Left ventricle myocardium superior (tissue), 1 donor: ENCODE measurements around the gene ANKS1A. TPM values are rescaled to one million over a fixed set of nuclear protein-coding genes. Genes with fewer than 3 reads are reported as not detected.

Experiments
- ATAC-seq: fragments of 200-7000 bp; cut with Tn5 transposase; one replicate; pipeline ENCODE4 v1.9.1; 2020; ENCODE audit warnings: mild to moderate bottlenecking, moderate library complexity
- DNase-seq: peaks from one replicate; pipeline ENCODE4 v3.0.0-alpha.2; 2020
- intact Hi-C: fragments of 100-400 bp; cut with micrococcal nuclease; formaldehyde crosslinking; loops from one replicate; pipeline ENCODE4 v1.11.0; 2022
- total RNA-seq: library from RNA; stranded (reverse); fragmentation: NEBNext Ultra II Directional; extraction: Animal tissue kit (Norgen Biotek cat#: 25700); gene quantifications from one replicate; pipeline ENCODE4 v1.2.1, GENCODE V29; 2021
- donor health status: DM: no; HTN: yes; CAD: no; lungs with severe emphysema.

Gene ANKS1A
- total RNA-seq, 1 donor from 2014 or later: 29.1 TPM

GRCh38 chr6:34949636-34950035 lies 60.6 kb downstream of the ANKS1A start:
- no peak for DNase-seq
- no peak for ATAC-seq
- intact Hi-C loops: no loop called here

- DNase-seq: no peak
- ATAC-seq: no peak
- intact Hi-C loops: no loop called here
These were observed 61.8 kb downstream of the ANKS1A start for GRCh38 chr6:34950849-34951248.

- DNase-seq: no peak
- ATAC-seq: no peak
- intact Hi-C loops: no loop called here
These were observed 62.7 kb downstream of the ANKS1A start for GRCh38 chr6:34951731-34952130.

DNA sequence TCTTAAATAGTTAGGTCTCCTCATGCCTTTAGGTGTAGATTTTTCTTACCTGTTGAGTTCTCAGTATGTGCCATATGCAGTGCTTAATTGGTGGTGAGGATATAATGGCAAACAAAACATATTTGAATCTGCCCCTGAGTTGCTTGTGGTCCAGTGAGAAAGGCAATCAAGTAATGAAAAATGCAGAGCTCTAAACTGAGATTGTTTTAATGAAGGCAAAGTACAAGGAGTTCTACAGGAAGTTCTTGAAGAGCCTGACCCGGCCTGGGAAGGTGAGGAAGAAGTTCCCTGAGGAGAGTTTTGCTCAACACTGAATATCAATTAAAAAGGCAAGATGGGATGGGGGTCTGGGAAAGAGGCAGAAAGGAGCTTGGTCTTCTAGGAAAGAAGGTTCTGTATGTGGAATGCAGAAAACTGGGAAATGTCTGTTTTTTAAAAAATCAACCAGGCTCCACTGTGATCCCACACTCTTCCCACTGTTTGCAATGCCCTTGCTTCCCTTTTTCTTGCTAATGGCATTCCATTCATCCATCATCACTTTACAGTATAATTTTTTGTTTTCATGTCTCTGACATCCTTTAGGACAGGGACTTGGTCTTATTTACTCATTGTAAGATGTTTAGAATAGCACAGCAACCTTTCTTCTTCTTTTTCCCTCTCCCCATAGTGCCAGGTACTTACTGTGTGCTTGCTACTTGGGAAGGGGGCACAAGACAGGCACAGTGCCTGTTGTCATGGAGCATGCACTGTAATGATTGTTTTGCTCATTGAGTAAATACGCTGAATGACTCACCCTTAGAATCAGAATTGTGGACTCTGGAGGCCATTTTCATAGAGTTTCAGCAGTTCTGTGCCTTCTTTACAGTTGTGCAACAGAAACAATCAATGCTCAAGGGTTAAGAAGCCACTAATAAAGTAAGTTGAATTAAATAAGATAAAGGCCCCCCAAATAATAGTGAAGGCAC lies 64.3 kb downstream of the ANKS1A start:
- intact Hi-C loops: no loop called here
- peak; percentile 41 for ATAC-seq

DNA sequence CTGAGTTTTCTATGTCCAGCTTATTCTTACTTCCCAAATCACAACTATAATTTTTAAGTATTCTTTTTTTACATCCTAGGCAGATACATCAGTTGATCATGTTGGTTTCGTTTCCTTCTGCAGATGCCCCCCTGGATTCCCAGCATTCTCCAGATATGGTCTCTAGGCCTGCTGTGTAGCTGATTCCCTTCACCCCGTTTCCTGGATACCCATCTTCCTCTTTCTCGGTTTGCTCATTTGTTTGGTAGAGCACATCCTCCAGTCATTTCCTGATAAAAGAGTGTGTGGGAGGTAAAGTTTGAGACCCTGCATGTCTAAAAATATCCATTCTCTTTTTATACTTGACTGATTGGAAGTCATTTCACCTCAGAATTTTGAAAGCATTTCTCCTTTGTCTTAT lies 66.4 kb downstream of the ANKS1A start:
- ATAC-seq: peak; percentile 30

More for the DNA sequence above, 64.3 kb downstream of the ANKS1A start:
- DNase-seq: no peak

DNA sequence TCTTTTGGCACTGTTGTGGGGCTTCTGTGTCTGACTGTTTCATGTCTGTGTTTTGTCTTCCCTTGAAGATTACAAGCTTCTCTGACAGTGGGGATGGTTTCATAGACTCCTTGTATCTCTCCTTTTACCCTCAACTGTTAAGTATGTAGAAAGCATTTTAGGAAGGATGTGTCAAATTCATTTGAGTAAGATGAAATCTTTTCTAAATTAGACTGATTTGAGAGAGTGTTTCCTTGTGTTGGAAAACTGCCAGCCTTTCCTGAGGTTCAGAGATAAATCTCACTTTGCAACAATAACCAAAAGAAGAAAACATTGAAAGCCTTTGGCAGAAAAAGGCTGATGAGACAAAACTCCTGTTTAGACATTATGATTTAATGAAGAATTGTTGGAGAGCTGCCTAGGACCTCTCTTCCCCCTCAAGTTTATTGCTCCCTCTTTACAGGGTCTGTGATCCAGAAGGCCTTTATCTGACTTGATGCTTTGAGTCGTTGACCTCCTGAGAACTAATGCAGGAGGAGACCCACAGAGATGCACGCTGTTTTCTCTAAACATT lies 68.3 kb downstream of the ANKS1A start:
- ATAC-seq: peak; percentile 36
- intact Hi-C loops: no loop called here

More for the DNA sequence above, 66.4 kb downstream of the ANKS1A start:
- DNase-seq: no peak
- intact Hi-C loops: no loop called here

GRCh38 chr6:34958734-34959133 lies 69.7 kb downstream of the ANKS1A start:
- ATAC-seq (peak; percentile 64), DNase-seq (no peak)
- intact Hi-C loops: no loop called here

More for the DNA sequence above, 68.3 kb downstream of the ANKS1A start:
- no peak for DNase-seq

DNA sequence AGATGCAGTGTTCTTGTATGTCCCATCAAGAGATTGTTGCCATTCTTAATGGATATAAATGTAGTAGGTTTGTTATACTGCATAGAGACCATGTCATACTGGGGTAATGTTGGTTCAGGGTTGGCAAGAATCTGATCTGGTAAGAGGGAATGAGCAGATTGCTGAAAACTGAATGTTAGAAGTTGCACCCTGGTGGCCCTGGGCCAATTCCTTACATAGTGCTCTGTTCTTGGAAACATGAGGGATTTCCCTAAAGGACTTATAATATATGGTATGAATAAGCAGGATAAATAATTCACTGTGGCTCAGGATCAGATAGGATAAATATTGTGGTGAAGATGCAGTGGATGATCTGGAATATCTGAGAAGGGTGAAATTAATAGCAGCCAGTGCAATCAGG lies 70.2 kb downstream of the ANKS1A start:
- no peak for ATAC-seq
- intact Hi-C loops: no loop called here

GRCh38 chr6:34961082-34961481 lies 72.0 kb downstream of the ANKS1A start:
- DNase-seq (no peak), ATAC-seq (peak; percentile 27)
- intact Hi-C loops: loop anchor here (10.0 kb wide), 1 partner anchor 66 kb away; no protein-coding TSS in a partner anchor

More for the DNA sequence above, 70.2 kb downstream of the ANKS1A start:
- no peak for DNase-seq

DNA sequence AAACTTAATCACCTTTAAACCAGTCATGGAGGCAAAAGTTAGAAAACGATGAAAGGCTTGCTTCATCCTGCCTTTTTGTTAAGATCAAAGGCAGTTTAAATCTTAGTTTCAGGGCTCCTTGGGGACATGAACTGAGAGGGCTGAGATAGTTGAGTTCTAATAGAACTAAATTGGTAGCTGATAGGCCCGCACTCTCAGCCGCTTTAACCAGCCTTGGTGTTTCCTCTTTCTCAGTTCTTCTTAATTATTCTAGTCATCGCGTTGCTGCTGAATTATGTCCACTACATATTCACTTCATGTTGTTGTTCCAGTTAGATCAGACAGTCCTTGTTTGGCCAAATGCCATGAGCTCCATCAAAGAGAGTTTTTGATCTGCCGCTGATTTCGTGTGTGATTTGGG lies 72.5 kb downstream of the ANKS1A start:
- intact Hi-C loops: loop anchor here (10.0 kb wide), 1 partner anchor 67 kb away; no protein-coding TSS in a partner anchor
- ATAC-seq (no peak), DNase-seq (no peak)

GRCh38 chr6:34964564-34964963 lies 75.5 kb downstream of the ANKS1A start:
- intact Hi-C loops: loop anchor here (10.0 kb wide), 1 partner anchor 70 kb away; no protein-coding TSS in a partner anchor
- DNase-seq: no peak
- ATAC-seq: peak; percentile 70

DNA sequence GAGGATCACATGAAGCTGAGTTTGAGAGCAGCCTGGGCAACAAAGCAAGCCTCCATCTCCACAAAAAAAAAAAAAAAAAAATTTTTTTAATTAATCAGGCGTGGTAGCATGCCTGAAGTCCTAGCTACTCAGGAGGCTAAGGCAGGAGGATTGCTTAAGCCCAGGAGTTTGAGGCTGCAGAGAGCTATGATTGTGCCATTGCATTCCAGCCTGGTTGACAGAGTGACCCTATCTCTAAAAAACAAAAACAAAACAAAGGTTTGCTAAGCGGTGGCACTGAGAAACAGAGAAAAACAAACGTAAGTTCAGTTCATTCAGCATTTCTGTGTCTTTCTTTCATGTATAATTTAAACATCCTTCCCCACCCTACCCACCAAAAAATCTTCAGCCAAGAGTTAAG lies 78.4 kb downstream of the ANKS1A start:
- intact Hi-C loops: loop anchor here (10.0 kb wide), 1 partner anchor 73 kb away; no protein-coding TSS in a partner anchor
- no peak for ATAC-seq
- no peak for DNase-seq

GRCh38 chr6:34969662-34970265 lies 80.7 kb downstream of the ANKS1A start:
- intact Hi-C loops: loop anchor here (10.0 kb wide), 1 partner anchor 75 kb away; no protein-coding TSS in a partner anchor
- DNase-seq (no peak), ATAC-seq (no peak)

- intact Hi-C loops: no loop called here
- DNase-seq (no peak), ATAC-seq (no peak)
These were observed 81.4 kb downstream of the ANKS1A start for GRCh38 chr6:34970488-34970887.

- ATAC-seq (no peak), DNase-seq (no peak)
- intact Hi-C loops: no loop called here
These were observed 81.9 kb downstream of the ANKS1A start for GRCh38 chr6:34970957-34971356.

DNA sequence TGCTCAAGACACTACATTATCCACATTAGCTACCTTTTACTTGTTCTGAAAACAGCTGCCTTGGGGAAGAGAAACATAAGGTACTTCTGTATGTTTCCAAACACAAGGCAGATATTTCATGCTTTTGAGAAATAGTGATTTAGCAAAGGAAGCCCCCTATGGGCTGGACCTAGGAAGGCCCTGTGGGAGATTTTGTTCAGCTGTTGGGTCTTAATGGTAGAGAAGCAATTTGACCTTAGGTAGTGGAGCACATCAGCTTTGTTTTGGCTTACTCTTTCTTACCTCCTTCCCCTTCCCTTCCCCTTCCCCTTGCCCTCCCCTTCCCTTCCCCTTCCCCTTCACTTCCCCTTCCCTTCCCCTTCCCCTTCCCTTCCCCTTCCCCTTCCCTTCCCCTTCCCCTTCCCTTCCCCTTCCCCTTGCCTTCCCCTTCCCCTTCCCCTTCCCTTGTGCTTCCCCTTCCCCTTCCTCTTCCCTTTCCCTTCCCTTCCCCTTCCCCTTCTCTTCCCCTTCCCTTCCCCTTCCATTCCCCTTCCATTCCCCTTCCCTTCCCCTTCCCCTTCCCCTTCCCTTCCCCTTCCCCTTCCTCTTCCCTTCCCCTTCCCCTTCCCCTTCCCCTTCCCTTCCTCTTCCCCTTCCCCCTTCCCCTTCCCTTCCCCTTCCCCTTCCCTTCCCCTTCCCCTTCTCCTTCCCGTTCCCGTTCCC lies 84.6 kb downstream of the ANKS1A start:
- DNase-seq: no peak
- intact Hi-C loops: no loop called here
- ATAC-seq: no peak

DNA sequence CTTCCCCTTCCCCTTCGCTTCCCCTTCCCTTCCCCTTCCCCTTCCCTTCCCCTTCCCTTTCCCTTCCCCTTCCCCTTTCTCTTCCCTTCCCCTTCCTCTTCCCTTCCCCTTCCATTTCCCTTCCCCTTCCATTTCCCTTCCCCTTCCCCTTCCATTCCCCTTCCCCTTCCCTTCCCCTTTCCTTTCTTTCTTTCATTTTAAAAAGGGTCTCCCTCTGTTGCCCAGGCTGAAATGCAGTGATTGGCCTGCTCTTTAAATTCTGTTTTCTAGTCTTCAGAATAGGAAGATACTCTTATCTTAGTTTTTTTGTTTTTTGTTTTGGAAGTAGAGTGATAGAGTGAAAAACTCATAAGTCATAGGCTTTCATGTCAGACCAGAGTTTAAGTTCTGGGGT lies 85.2 kb downstream of the ANKS1A start:
- intact Hi-C loops: no loop called here
- ATAC-seq (no peak), DNase-seq (no peak)

GRCh38 chr6:34976239-34976638 lies 87.2 kb downstream of the ANKS1A start:
- ATAC-seq (no peak), DNase-seq (no peak)
- intact Hi-C loops: no loop called here

- ATAC-seq: peak; percentile 53
- DNase-seq: no peak
- intact Hi-C loops: no loop called here
These were observed 90.2 kb downstream of the ANKS1A start for GRCh38 chr6:34979218-34979617.
